GM06990 (cell line): ENCODE results near the gene DPP4.

ENCODE experiments used
- DNase-seq: peaks from one replicate; pipeline ENCODE4 v3.0.0-alpha.2; 2011; ENCODE audit not compliant: insufficient read length; ENCODE audit errors: extremely low read depth
- H3K27me3 ChIP-seq: replicated peaks from 2 replicates; pipeline ENCODE4 v1.6.0; 2011; ENCODE audit warnings: low read length; ENCODE audit not compliant: control insufficient read depth, insufficient read depth
- H3K36me3 ChIP-seq: 2 replicates; pipeline ENCODE4 v1.5.1; 2011; ENCODE audit warnings: low read length; ENCODE audit not compliant: control insufficient read depth, insufficient read depth
- H3K4me3 ChIP-seq: replicated peaks from 2 replicates; pipeline ENCODE4 v1.5.1; 2011; ENCODE audit warnings: low read depth, mild to moderate bottlenecking, control low read depth, low read length
- CTCF ChIP-seq: IDR thresholded peaks from 2 replicates; pipeline ENCODE4 v1.5.1; 2011; ENCODE audit warnings: low read length, control low read depth, mild to moderate bottlenecking, inconsistent platforms; ENCODE audit not compliant: insufficient read depth, poor library complexity, severe bottlenecking

DPP4 gene

GRCh38 chr2:162012565-162013058 is 61.4 kb downstream of the DPP4 start:
- no peak overlapping the region for H3K4me3 ChIP-seq
- no peak for DNase-seq
- no peaks in the 10 kb centered on the region for H3K36me3 ChIP-seq
- no peaks in the 10 kb centered on the region; the same call in 1 of the 2 replicates for H3K27me3 ChIP-seq
- TF ChIP-seq CTCF: no peak

GRCh38 chr2:162011706-162012564 is 62.1 kb downstream of the DPP4 start:
- no peak for DNase-seq
- no peaks in the 10 kb centered on the region; the same call in 1 of the 2 replicates for H3K27me3 ChIP-seq
- no peak for TF ChIP-seq CTCF
- no peak overlapping the region for H3K4me3 ChIP-seq
- H3K36me3 ChIP-seq: no peaks in the 10 kb centered on the region

- Histone ChIP-seq H3K4me3 (no peak overlapping the region), H3K27me3 (no peaks in the 10 kb centered on the region; the same call in 1 of the 2 replicates), H3K36me3 (no peaks in the 10 kb centered on the region)
- TF ChIP-seq CTCF: no peak
- DNase-seq: no peak
Measured at GRCh38 chr2:162009543-162009942, 64.5 kb downstream of the DPP4 start.

- Histone ChIP-seq H3K36me3 (no peaks in the 10 kb centered on the region), H3K27me3 (no peaks in the 10 kb centered on the region; the same call in 1 of the 2 replicates), H3K4me3 (no peak overlapping the region)
- no peak for DNase-seq
- TF ChIP-seq CTCF: peak; percentile 46
Measured at GRCh38 chr2:162007447-162008040, 66.5 kb downstream of the DPP4 start.

- no peaks in the 10 kb centered on the region; the same call in 1 of the 2 replicates for H3K27me3 ChIP-seq
- H3K4me3 ChIP-seq: no peak overlapping the region
- no peak for TF ChIP-seq CTCF
- no peak for DNase-seq
- H3K36me3 ChIP-seq: no peaks in the 10 kb centered on the region
Measured at GRCh38 chr2:162006337-162006736, 67.7 kb downstream of the DPP4 start.
